Tibial nerve (tissue), 4 donors: ENCODE results near the gene GDE1. TPM values are rescaled to one million over a fixed set of nuclear protein-coding genes. Genes with fewer than 3 reads are reported as not detected.

Source experiments
- DNase-seq, 2 donors: peaks; one replicate each; pipeline ENCODE4 v3.0.0-alpha.2; 2019; ENCODE audit warnings: low spot score in 2 of 2
- H3K27ac ChIP-seq, 4 donors: fragments of 200-600 bp; sonication (generic) in 3 of 4; one replicate each; pipeline ENCODE4 v1.5.1; 2017 to 2019; ENCODE audit warnings: mild to moderate bottlenecking in 1 of 4
- H3K27me3 ChIP-seq, 2 donors: fragments of 200-600 bp; sonication (generic) in 1 of 2; one replicate each; pipeline versions ENCODE4 v1.5.1 to v1.6.0; 2017 to 2019
- H3K36me3 ChIP-seq, 3 donors: fragments of 200-600 bp; sonication (generic); one replicate each; pipeline ENCODE4 v1.5.1; 2018 to 2019
- H3K4me1 ChIP-seq, 4 donors: fragments of 200-600 bp; sonication (generic) in 3 of 4; one replicate each; pipeline ENCODE4 v1.5.1; 2017 to 2019
- H3K4me3 ChIP-seq, 4 donors: fragments of 200-600 bp; sonication (generic) in 3 of 4; one replicate each; pipeline ENCODE4 v1.5.1; 2017 to 2019; ENCODE audit warnings: mild to moderate bottlenecking in 1 of 4, moderate library complexity in 1 of 4
- H3K9me3 ChIP-seq, 4 donors: fragments of 200-600 bp; sonication (generic) in 3 of 4; one replicate each; pipeline ENCODE4 v1.5.1; 2017 to 2019
- EP300 ChIP-seq, 2 donors: sonication (generic); formaldehyde crosslinking; IDR thresholded peaks; one replicate each; pipeline ENCODE4 v1.6.1; 2017; ENCODE audit warnings: antibody characterized with exemption in 2 of 2, mild to moderate bottlenecking in 1 of 2
- POLR2A ChIP-seq, 2 donors: fragments of 450-650 bp; IDR thresholded peaks; one replicate each; pipeline ENCODE4 v1.6.1; 2017; ENCODE audit warnings: antibody characterized with exemption in 2 of 2, mild to moderate bottlenecking in 2 of 2, moderate library complexity in 2 of 2
- WGBS, 2 donors: methylation state at CpG; one replicate each; pipeline ENCODE4 v1.1.5; 2018; 5-methylcytosine and 5-hydroxymethylcytosine counted together
- total RNA-seq, 4 donors: library from RNA; depleted of rRNA; stranded (reverse); fragments of >200 nt; gene quantifications; one replicate each; pipeline ENCODE4 v1.1.0, GENCODE V29; 2016
- TF ChIP-seq, protein P1 (sequence below), 5 experiments: fragments of 200-600 bp in 3 of 5; fragments of 450-650 bp in 2 of 5; sonication (generic) in 3 of 5; IDR thresholded peaks; one replicate each; pipeline ENCODE4 v1.5.1; 2016 to 2019; ENCODE audit warnings: antibody characterized with exemption in 5 of 5, mild to moderate bottlenecking in 3 of 5, moderate library complexity in 2 of 5

GDE1 gene
- total RNA-seq, 4 donors from 2014 or later: 40.6 to 58.1 (median 45.0) TPM

DNA sequence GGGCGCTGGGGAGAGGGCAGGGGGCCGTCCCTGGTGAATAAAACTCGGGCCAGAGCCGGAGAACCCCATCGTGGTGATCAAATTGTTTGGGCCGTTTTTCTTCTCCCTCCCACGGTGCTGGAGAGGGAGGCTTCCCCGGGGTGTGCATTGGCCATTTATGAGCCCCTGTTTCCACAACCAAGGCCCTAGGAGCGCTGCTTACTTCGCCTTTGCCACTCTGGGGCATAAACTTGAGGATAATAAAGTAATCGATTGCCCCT, 2.4 kb upstream of the GDE1 start:
- Histone ChIP-seq H3K27me3 (no peaks in the 10 kb centered on the region), H3K4me3 (peak overlapping the region; percentile 73 to 92 (median 83)), H3K9me3 (no peaks in the 10 kb centered on the region), H3K4me1 (peaks cover 0 to 51% (median 23%) of the 10 kb centered on the region in 4 donors), H3K36me3 (peaks cover 0 to 12% (median 0%) of the 10 kb centered on the region in 3 donors), H3K27ac (peak overlapping the region; percentile 55 to 91 (median 73))
- WGBS, 2 donors: 0 to 3% methylated on average over 10 to 11 of the region's 11 CpGs
- TF ChIP-seq EP300 (IDR thresholded peaks at IDR 0.05) (no peak), POLR2A (IDR thresholded peaks at IDR 0.05) (no peak)
- TF ChIP-seq, protein P1, sequence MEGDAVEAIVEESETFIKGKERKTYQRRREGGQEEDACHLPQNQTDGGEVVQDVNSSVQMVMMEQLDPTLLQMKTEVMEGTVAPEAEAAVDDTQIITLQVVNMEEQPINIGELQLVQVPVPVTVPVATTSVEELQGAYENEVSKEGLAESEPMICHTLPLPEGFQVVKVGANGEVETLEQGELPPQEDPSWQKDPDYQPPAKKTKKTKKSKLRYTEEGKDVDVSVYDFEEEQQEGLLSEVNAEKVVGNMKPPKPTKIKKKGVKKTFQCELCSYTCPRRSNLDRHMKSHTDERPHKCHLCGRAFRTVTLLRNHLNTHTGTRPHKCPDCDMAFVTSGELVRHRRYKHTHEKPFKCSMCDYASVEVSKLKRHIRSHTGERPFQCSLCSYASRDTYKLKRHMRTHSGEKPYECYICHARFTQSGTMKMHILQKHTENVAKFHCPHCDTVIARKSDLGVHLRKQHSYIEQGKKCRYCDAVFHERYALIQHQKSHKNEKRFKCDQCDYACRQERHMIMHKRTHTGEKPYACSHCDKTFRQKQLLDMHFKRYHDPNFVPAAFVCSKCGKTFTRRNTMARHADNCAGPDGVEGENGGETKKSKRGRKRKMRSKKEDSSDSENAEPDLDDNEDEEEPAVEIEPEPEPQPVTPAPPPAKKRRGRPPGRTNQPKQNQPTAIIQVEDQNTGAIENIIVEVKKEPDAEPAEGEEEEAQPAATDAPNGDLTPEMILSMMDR (IDR thresholded peaks at IDR 0.05): no peak
- DNase-seq: no peak

DNA sequence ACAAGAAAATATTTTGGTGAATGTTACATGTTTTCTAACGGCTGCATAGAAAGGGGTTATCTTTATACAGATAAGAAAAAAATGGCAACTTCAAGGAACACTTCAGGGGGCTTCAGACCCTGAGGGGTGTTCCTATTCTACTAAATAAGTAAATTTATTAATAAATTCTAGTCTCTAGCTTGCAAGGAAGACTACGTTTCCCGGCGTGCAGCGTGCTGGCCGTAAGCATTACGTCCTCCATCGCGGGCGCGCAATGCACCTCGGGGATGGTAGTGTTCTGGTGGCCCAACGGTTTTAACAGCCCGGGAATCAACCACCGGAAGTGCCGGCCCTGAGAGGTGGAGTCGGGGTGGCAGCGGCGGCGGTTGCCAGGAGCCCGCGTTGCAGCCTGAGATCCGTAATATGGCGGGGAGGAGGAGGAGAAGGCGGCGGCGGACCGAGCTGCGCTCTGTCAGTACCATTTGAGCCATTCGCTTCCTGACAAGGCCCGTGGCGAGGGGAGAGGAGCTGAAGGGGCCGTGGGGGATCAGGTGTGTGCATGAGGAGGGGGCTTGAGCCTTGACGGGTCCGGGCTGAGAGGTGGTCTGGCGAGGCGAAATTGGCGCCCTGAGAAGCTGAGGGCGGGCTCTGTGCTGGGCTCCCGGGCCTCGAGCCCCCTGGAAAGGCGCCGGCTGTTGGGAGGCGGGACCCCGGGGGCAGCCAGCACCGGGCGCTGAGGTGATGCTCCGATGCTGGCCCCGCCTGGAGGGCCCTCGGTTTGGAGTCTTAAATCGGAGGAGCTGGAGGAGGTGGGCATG, 1.9 kb upstream of the GDE1 start, which contains the start of gene CCP110:
Gene CCP110, plus strand, starts transcription at position 384 of the 797 bp plus-strand sequence. CDS start 3,940 bp downstream, outside the sequence.
- H3K36me3 ChIP-seq: peaks cover 0 to 8% (median 0%) of the 10 kb centered on the region in 3 donors
- H3K27ac ChIP-seq: peak within 1 kb of the TSS; percentile 55 to 96 (median 78)
- peaks cover 0 to 56% (median 23%) of the 10 kb centered on the region in 4 donors for H3K4me1 ChIP-seq
- H3K4me3 ChIP-seq: peak within 1 kb of the TSS; percentile 73 to 92 (median 83)
- TF ChIP-seq, protein P1 (IDR thresholded peaks at IDR 0.05): peak in 1 of 5 experiments; percentile 13
- peak in 1 of 2 donors; percentile 83 for TF ChIP-seq EP300 (IDR thresholded peaks at IDR 0.05)
- TF ChIP-seq POLR2A (IDR thresholded peaks at IDR 0.05): peak in 1 of 2 donors; percentile 76
- DNase-seq: peak; percentile 93 to 94
- no peaks in the 10 kb centered on the region for H3K27me3 ChIP-seq
- no peaks in the 10 kb centered on the region for H3K9me3 ChIP-seq
- 1% methylated on average over 48 to 51 of the region's 51 CpGs for WGBS, 2 donors

DNA sequence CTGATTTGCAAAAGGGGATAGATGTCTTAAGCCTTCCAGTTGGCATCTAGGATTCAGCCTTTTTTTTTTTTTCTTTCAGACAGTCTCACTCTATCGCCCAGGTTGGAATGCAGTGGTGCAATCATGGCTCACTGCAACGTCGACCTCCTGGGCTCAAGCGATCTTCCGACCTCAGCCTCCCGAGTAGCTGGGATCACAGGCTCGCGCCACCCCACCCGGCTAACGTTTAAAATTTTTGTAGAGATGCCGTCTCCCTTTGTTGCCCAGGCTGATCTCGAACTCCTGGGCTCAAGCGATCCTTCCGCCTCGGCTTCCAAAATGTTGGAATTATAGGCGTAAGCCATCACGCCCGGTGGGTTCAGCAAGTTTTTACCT, 1.3 kb upstream of the GDE1 start:
- Histone ChIP-seq H3K4me3 (peak overlapping the region in 1 of 4 donors; percentile 79), H3K4me1 (peaks cover 0 to 61% (median 23%) of the 10 kb centered on the region in 4 donors), H3K9me3 (no peaks in the 10 kb centered on the region), H3K27me3 (no peaks in the 10 kb centered on the region), H3K36me3 (peaks cover 0 to 3% (median 0%) of the 10 kb centered on the region in 3 donors), H3K27ac (peak overlapping the region in 1 of 4 donors; percentile 96)
- WGBS, 2 donors: 77% methylated on average over 18 of the region's 18 CpGs
- no peak for TF ChIP-seq POLR2A (IDR thresholded peaks at IDR 0.05)
- TF ChIP-seq, protein P1 (IDR thresholded peaks at IDR 0.05): no peak
- TF ChIP-seq EP300 (IDR thresholded peaks at IDR 0.05): no peak
- no peak for DNase-seq

GRCh38 chr16:19522760-19523159, 862 bp upstream of the GDE1 start:
- Histone ChIP-seq H3K27ac (peak overlapping the region in 2 of 4 donors; percentile 95 to 96), H3K4me3 (no peak overlapping the region), H3K4me1 (peaks cover 0 to 65% (median 23%) of the 10 kb centered on the region in 4 donors), H3K27me3 (no peaks in the 10 kb centered on the region), H3K36me3 (no peaks in the 10 kb centered on the region), H3K9me3 (no peaks in the 10 kb centered on the region)
- WGBS, 2 donors: 89 to 92% methylated on average over 2 of the region's 2 CpGs
- no peak for TF ChIP-seq POLR2A (IDR thresholded peaks at IDR 0.05)
- TF ChIP-seq, protein P1 (IDR thresholded peaks at IDR 0.05): no peak
- no peak for TF ChIP-seq EP300 (IDR thresholded peaks at IDR 0.05)
- no peak for DNase-seq

DNA sequence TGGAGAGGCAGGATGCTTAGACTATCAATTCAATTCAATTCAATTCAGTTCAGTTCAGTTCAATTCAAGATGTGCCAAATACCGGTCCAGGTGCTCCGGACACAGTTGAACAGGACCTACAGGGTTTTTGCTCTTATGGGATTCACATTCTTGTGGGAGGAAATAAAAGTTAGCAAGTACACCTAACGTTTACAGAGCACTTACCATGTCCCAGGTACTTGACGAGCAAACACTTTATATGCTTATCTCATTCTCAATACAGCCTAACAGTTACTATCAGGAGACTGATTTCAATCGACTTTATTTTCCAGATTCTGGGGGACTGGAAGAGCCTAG, 467 bp upstream of the GDE1 start:
- DNase-seq: no peak
- peak overlapping the region; percentile 55 to 96 (median 94) for H3K27ac ChIP-seq
- TF ChIP-seq EP300 (IDR thresholded peaks at IDR 0.05) (no peak), POLR2A (IDR thresholded peaks at IDR 0.05) (no peak)
- TF ChIP-seq, protein P1 (IDR thresholded peaks at IDR 0.05): no peak
- H3K4me1 ChIP-seq: peaks cover 0 to 69% (median 23%) of the 10 kb centered on the region in 4 donors
- H3K27me3 ChIP-seq: no peaks in the 10 kb centered on the region
- no peaks in the 10 kb centered on the region for H3K36me3 ChIP-seq
- no peaks in the 10 kb centered on the region for H3K9me3 ChIP-seq
- 47 to 51% methylated on average over 5 of the region's 5 CpGs for WGBS, 2 donors
- peak overlapping the region in 2 of 4 donors; percentile 88 to 95 for H3K4me3 ChIP-seq
